K562 (cell line): Measurements from ENCODE around the gene ZNF23. TPM values are rescaled to one million over a fixed set of nuclear protein-coding genes. Genes with fewer than 3 reads are reported as not detected.

Experiments
- ATAC-seq: fragments of 200-7000 bp; cut with Tn5 transposase; 3 replicates; pipeline ENCODE4 v1.9.1; 2020; ENCODE audit warnings: moderate library complexity
- BruUV-seq: library from RNA; stranded (reverse); fragments of 400-500 nt; replicated peaks from 2 replicates; lab custom pipeline; 2021; lab: Mats Ljungman, UMichigan
- CTCF ChIA-PET: fragments of 300-600 bp; formaldehyde crosslinking; extraction: SDS; loops from one replicate; lab custom pipeline; 2021; ENCODE audit warnings: low intra/inter-chr PET ratio; lab: Yijun Ruan, JAX
- POLR2A ChIA-PET: fragments of 300-600, 350-650 bp; sonication (Branson Sonifier 250); formaldehyde crosslinking; extraction: SDS; loops from one replicate; lab custom pipeline; 2021; ENCODE audit warnings: antibody characterized with exemption, inconsistent platforms; lab: Yijun Ruan, JAX
- DNase-seq, 4 experiments: peaks; one replicate each; pipeline versions ENCODE4 v3.0.0 to v3.0.0-alpha.2; 2011 to 2018; ENCODE audit warnings: low spot score in 3 of 4, mixed read lengths in 3 of 4; ENCODE audit errors: extremely low read depth in 1 of 4
- FAIRE-seq: peaks from 2 replicates; lab custom pipeline; 2011; peaks lifted over from hg19 to GRCh38; lab: Jason Lieb, UNC
- H2AFZ ChIP-seq: 2 replicates; pipeline ENCODE4 v1.6.0; 2011; ENCODE audit warnings: low read depth, low read length, control low read depth, inconsistent platforms
- H3K27ac ChIP-seq: fragments of 200-600 bp; 3 replicates; pipeline ENCODE4 v1.8.0; 2011; ENCODE audit warnings: low read depth, mild to moderate bottlenecking, control low read depth, inconsistent platforms, low read length, moderate library complexity, mixed read lengths; ENCODE audit errors: extremely low read depth
- H3K27me3 ChIP-seq, 2 experiments: fragments of 300-600 bp in 1 of 2; 2 replicates in 1 of 2; 3 replicates in 1 of 2; pipeline versions ENCODE4 v1.6.0 to v1.8.0; 2011; ENCODE audit warnings: inconsistent platforms in 2 of 2, low read length in 2 of 2, mild to moderate bottlenecking in 1 of 2, mixed read lengths in 1 of 2, moderate library complexity in 1 of 2; ENCODE audit not compliant: control insufficient read depth in 2 of 2, insufficient read depth in 2 of 2
- H3K36me3 ChIP-seq: fragments of 300-600 bp; 3 replicates; pipeline ENCODE4 v1.8.0; 2011; ENCODE audit warnings: mild to moderate bottlenecking, low read length, inconsistent platforms; ENCODE audit not compliant: control insufficient read depth, insufficient read depth
- H3K4me1 ChIP-seq, 2 experiments: fragments of 200-600 bp in 1 of 2; replicated peaks in 1 of 2; 2 replicates in 1 of 2; 3 replicates in 1 of 2; pipeline versions ENCODE4 v1.5.1 to v1.8.0; 2011; ENCODE audit warnings: inconsistent platforms in 2 of 2, low read length in 2 of 2, mild to moderate bottlenecking in 1 of 2, mixed read lengths in 1 of 2, moderate library complexity in 1 of 2; ENCODE audit not compliant: control insufficient read depth in 2 of 2, insufficient read depth in 2 of 2
- H3K4me2 ChIP-seq: 2 replicates; pipeline ENCODE4 v1.6.1; 2011; ENCODE audit warnings: low read length, control low read depth, inconsistent platforms, mixed read lengths; ENCODE audit not compliant: insufficient read depth
- H3K4me3 ChIP-seq: fragments of 200-600 bp; sonication (generic), shearing (Covaris generic); 2 replicates; pipeline ENCODE4 v1.5.1; 2016; ENCODE audit warnings: control low read depth, inconsistent platforms
- H3K79me2 ChIP-seq: fragments of 200-600 bp; 3 replicates; pipeline ENCODE4 v1.8.0; 2011; ENCODE audit warnings: low read length, inconsistent platforms; ENCODE audit not compliant: control insufficient read depth, insufficient read depth
- H3K9ac ChIP-seq, 2 experiments: 2 replicates each; pipeline versions ENCODE4 v1.6.0 to v1.6.1; 2011; ENCODE audit warnings: low read depth in 2 of 2, low read length in 2 of 2, control low read depth in 1 of 2, inconsistent platforms in 1 of 2, mild to moderate bottlenecking in 1 of 2, mixed read lengths in 1 of 2; ENCODE audit not compliant: insufficient read depth in 1 of 2
- H3K9me1 ChIP-seq: one replicate; pipeline ENCODE4 v1.6.0; 2011; ENCODE audit warnings: inconsistent platforms, mild to moderate bottlenecking, low read length, moderate library complexity; ENCODE audit not compliant: control insufficient read depth, insufficient read depth
- H3K9me3 ChIP-seq: replicated peaks from 2 replicates; pipeline ENCODE4 v1.5.1; 2011; ENCODE audit warnings: low read depth, low read length, inconsistent platforms; ENCODE audit not compliant: control insufficient read depth, insufficient read depth
- H4K20me1 ChIP-seq: replicated peaks from 2 replicates; pipeline ENCODE4 v1.6.1; 2011; ENCODE audit warnings: low read length, inconsistent platforms, mixed read lengths; ENCODE audit not compliant: control insufficient read depth, insufficient read depth
- ETV1 ChIP-seq: fragments of 450-650 bp; conservative IDR thresholded peaks from 2 replicates; pipeline ENCODE4 v1.6.1; 2016; ENCODE audit warnings: missing genetic modification characterization, control low read depth, low read depth, missing compliant biosample characterization
- KAT7 ChIP-seq: sonication (generic); formaldehyde crosslinking; IDR thresholded peaks from 2 replicates; pipeline ENCODE4 v1.8.0; 2022; ENCODE audit warnings: missing genetic modification reagents, mild to moderate bottlenecking, borderline replicate concordance
- KDM5B ChIP-seq: fragments of 200-600 bp; sonication (generic); IDR thresholded peaks from 2 replicates; pipeline ENCODE4 v1.6.1; 2012; ENCODE audit warnings: low read depth, mild to moderate bottlenecking, moderate library complexity, low read length, control low read depth, inconsistent platforms; ENCODE audit not compliant: insufficient replicate concordance
- KLF10 ChIP-seq: fragments of 250-450 bp; sonication (Bioruptor Pico); IDR thresholded peaks from 2 replicates; pipeline ENCODE4 v1.6.1; 2021; ENCODE audit warnings: matching md5 sums
- LCOR ChIP-seq: sonication (generic); formaldehyde crosslinking; IDR thresholded peaks from 2 replicates; pipeline ENCODE4 v1.8.0; 2022; ENCODE audit warnings: mild to moderate bottlenecking, missing genetic modification reagents
- MAFG ChIP-seq: fragments of 450-650 bp; conservative IDR thresholded peaks from 2 replicates; pipeline ENCODE4 v1.6.1; 2016; ENCODE audit warnings: missing genetic modification characterization, missing compliant biosample characterization
- NFE2L1 ChIP-seq: fragments of 450-650 bp; IDR thresholded peaks from 2 replicates; pipeline ENCODE4 v1.6.1; 2016; ENCODE audit warnings: missing genetic modification characterization, low read depth, mild to moderate bottlenecking, missing compliant biosample characterization, moderate library complexity, borderline replicate concordance
- NR3C1 ChIP-seq: sonication (generic); formaldehyde crosslinking; IDR thresholded peaks from 2 replicates; pipeline ENCODE4 v1.8.1; 2022; ENCODE audit warnings: missing genetic modification reagents
- RBM39 ChIP-seq: fragments of 200-400 bp; formaldehyde crosslinking; optimal IDR thresholded peaks from 2 replicates; pipeline ENCODE3; 2018; ENCODE audit warnings: low read depth, low read length
- SP2 ChIP-seq: IDR thresholded peaks from 2 replicates; pipeline ENCODE4 v1.6.1; 2011; ENCODE audit warnings: mild to moderate bottlenecking, low read depth, low read length, moderate library complexity; ENCODE audit not compliant: poor library complexity, severe bottlenecking; ENCODE audit errors: extremely low read depth
- SRSF7 ChIP-seq: fragments of 200-400 bp; formaldehyde crosslinking; optimal IDR thresholded peaks from 2 replicates; pipeline ENCODE3; 2017; ENCODE audit warnings: mild to moderate bottlenecking, low read depth, low read length
- ZEB2 ChIP-seq: fragments of 450-650 bp; IDR thresholded peaks from 2 replicates; pipeline ENCODE4 v1.6.1; 2016
- ZFPM2 ChIP-seq: fragments of 250-450 bp; sonication (Bioruptor Pico); IDR thresholded peaks from 2 replicates; pipeline ENCODE4 v1.5.1; 2022; ENCODE audit warnings: mild to moderate bottlenecking
- ZKSCAN3 ChIP-seq: fragments of 250-450 bp; sonication (Bioruptor Pico); IDR thresholded peaks from 2 replicates; pipeline ENCODE4 v1.4.0; 2020
- ZNF316 ChIP-seq: fragments of 450-650 bp; IDR thresholded peaks from 2 replicates; pipeline ENCODE4 v1.6.1; 2016
- ZSCAN29 ChIP-seq: fragments of 450-650 bp; IDR thresholded peaks from 2 replicates; pipeline ENCODE4 v1.6.1; 2017
- WGBS: fragments of 100-300 bp; shearing (Covaris generic); methylation state at CpG from one replicate; pipeline ENCODE4 v1.1.6; 2016; ENCODE audit warnings: low coverage, mixed read lengths; ENCODE audit not compliant: insufficient coverage; ENCODE audit errors: missing lambda C conversion rate; 5-methylcytosine and 5-hydroxymethylcytosine counted together
- in situ Hi-C: fragments of 300-500 bp; cut with MboI; formaldehyde crosslinking; loops from 4 replicates; pipeline ENCODE4 v1.15.0; 2018; ENCODE audit warnings: inconsistent platforms, mixed read lengths
- intact Hi-C: fragments of 100-400 bp; cut with micrococcal nuclease; formaldehyde crosslinking; loops from 2 replicates; pipeline ENCODE4 v1.14.2; 2022
- polyA plus RNA-seq, 8 experiments: library from polyadenylated mRNA; depleted of rRNA in 4 of 8; stranded (reverse) in 5 of 8; unstranded in 3 of 8; fragments of >200 nt; fragmentation: Nextera tagmentation in 2 of 8; fragmentation: Illumina TruSeq in 1 of 8; extraction: Ambion mirVana in 2 of 8; extraction: Trizol in 1 of 8; gene quantifications; 2 replicates each; pipeline versions ENCODE4 v1.2.1 to v1.2.3, GENCODE V29; 2011 to 2014; ENCODE audit warnings: inconsistent platforms in 1 of 8, missing spikeins in 1 of 8
- total RNA-seq, 7 experiments: library from RNA; depleted of rRNA in 6 of 7; stranded (reverse); fragments of >200 nt in 6 of 7; fragmentation: Illumina TruSeq in 2 of 7; extraction: Trizol in 2 of 7; gene quantifications; 2 replicates each; pipeline versions ENCODE4 v1.2.1 to v1.2.3, GENCODE V29; 2011 to 2021; ENCODE audit warnings: low replicate concordance in 1 of 7
- TF ChIP-seq, protein P1 (sequence below): conservative IDR thresholded peaks from 2 replicates; pipeline ENCODE4 v1.6.1; 2011; ENCODE audit warnings: low read depth, mild to moderate bottlenecking, low read length; ENCODE audit not compliant: control insufficient read depth
- TF ChIP-seq, protein P2 (sequence below): fragments of 450-650 bp; IDR thresholded peaks from 2 replicates; pipeline ENCODE4 v1.6.1; 2017; ENCODE audit warnings: mild to moderate bottlenecking, moderate library complexity

The ZNF23 gene
- total and polyA plus RNA-seq, 9 of the 15 experiments (the other 6 are each of a cell fraction or from before 2014, with no cell fraction given) = 4.7 to 13.4 (median 11.2) TPM

DNA sequence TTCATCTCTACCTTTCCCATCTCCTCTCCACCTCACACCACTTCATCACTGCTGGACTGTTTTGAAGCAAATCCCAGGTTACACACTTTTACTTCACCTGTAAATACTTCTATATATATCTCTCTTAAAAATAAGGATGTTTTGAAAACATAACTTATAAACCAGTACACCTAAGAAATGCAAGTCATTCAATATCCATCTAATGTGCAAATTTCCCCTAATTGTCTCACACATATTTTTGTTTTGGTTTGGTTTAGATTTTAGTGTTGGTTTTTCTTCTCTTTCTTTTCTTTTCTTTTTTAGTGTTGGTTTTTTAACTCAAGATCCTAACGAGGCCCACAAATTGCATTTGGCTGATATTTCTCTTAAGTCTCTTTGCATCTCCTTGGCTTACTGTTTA is 45.0 kb upstream of the ZNF23 start:
- Histone ChIP-seq H3K27me3 (peaks cover 5 to 12% of the 10 kb centered on the region in 2 experiments; a peak in 4 of 5 replicates), H3K27ac (no peak overlapping the region), H3K79me2 (no peaks in the 10 kb centered on the region), H3K9me1 (no peaks in the 10 kb centered on the region), H4K20me1 (no peaks in the 10 kb centered on the region; the same call in 1 of the 2 replicates), H3K4me2 (no peak overlapping the region), H2AFZ (no peak overlapping the region), H3K9me3 (no peaks in the 10 kb centered on the region), H3K36me3 (no peaks in the 10 kb centered on the region), H3K4me1 (no peaks in the 10 kb centered on the region), H3K9ac (no peak overlapping the region), H3K4me3 (no peak overlapping the region)
- no peak for ATAC-seq
- ChIA-PET POLR2A (no interaction called here), CTCF (no interaction called here)
- intact Hi-C loops = no loop called here
- in situ Hi-C loops = no loop called here
- WGBS = 0% methylated on average over 1 of the region's 1 CpG
- no peak for FAIRE-seq
- no peak for TF ChIP-seq ETV1
- TF ChIP-seq ZEB2 = no peak
- no peak for TF ChIP-seq ZKSCAN3 (CRISPR knock-in tag)
- peak; percentile 53 for TF ChIP-seq MAFG (tag)
- TF ChIP-seq, protein P1, sequence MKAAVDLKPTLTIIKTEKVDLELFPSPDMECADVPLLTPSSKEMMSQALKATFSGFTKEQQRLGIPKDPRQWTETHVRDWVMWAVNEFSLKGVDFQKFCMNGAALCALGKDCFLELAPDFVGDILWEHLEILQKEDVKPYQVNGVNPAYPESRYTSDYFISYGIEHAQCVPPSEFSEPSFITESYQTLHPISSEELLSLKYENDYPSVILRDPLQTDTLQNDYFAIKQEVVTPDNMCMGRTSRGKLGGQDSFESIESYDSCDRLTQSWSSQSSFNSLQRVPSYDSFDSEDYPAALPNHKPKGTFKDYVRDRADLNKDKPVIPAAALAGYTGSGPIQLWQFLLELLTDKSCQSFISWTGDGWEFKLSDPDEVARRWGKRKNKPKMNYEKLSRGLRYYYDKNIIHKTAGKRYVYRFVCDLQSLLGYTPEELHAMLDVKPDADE = no peak
- TF ChIP-seq, protein P2, sequence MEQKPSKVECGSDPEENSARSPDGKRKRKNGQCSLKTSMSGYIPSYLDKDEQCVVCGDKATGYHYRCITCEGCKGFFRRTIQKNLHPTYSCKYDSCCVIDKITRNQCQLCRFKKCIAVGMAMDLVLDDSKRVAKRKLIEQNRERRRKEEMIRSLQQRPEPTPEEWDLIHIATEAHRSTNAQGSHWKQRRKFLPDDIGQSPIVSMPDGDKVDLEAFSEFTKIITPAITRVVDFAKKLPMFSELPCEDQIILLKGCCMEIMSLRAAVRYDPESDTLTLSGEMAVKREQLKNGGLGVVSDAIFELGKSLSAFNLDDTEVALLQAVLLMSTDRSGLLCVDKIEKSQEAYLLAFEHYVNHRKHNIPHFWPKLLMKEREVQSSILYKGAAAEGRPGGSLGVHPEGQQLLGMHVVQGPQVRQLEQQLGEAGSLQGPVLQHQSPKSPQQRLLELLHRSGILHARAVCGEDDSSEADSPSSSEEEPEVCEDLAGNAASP = no peak
- peak; percentile 7; the same call in 1 of the 2 replicates for TF ChIP-seq NFE2L1 (tag)
- no peak for TF ChIP-seq LCOR (CRISPR knock-in tag)
- TF ChIP-seq KAT7 (CRISPR knock-in tag) = no peak
- TF ChIP-seq ZNF316 = 0 out of 2 replicates have a peak, but pooled peaks have one; percentile 4
- TF ChIP-seq KLF10 (CRISPR knock-in tag) = no peak
- no peak for TF ChIP-seq NR3C1
- no peak for TF ChIP-seq KDM5B
- TF ChIP-seq SRSF7 = no peak
- TF ChIP-seq SP2 = no peak
- no peak for TF ChIP-seq ZSCAN29
- no peak for TF ChIP-seq RBM39
- no peak for TF ChIP-seq ZFPM2 (CRISPR knock-in tag)
- BruUV-seq = no TSS peak
- no peak for DNase-seq
